A549 (cell line): ENCODE data around the gene ACP3.

ENCODE experiments used
- CBX2 ChIP-seq: fragments of 200-600 bp; sonication (generic); IDR thresholded peaks from 2 replicates; pipeline ENCODE4 v1.6.1; 2016; ENCODE audit warnings: low read depth, mild to moderate bottlenecking, borderline replicate concordance
- ELK1 ChIP-seq: fragments of 150-350 bp; IDR thresholded peaks from 2 replicates; pipeline ENCODE4 v1.6.1; 2014; ENCODE audit warnings: low read depth, mild to moderate bottlenecking, low read length
- KDM5A ChIP-seq: fragments of 200-600 bp; sonication (generic); IDR thresholded peaks from 2 replicates; pipeline ENCODE4 v1.6.1; 2016; ENCODE audit warnings: antibody characterized with exemption, mild to moderate bottlenecking
- NFE2L2 ChIP-seq: fragments of 150-350 bp; conservative IDR thresholded peaks from 2 replicates; pipeline ENCODE4 v1.6.1; 2014; ENCODE audit warnings: low read length
- NPAS2 ChIP-seq: fragments of 250-450 bp; sonication (Bioruptor Pico); IDR thresholded peaks from 2 replicates; pipeline ENCODE4 v1.8.0; 2022; ENCODE audit warnings: mild to moderate bottlenecking, moderate library complexity, borderline replicate concordance
- NR3C1 ChIP-seq: fragments of >200 bp; sonication (Bioruptor Twin); formaldehyde crosslinking; IDR thresholded peaks from 3 replicates; pipeline ENCODE4 v1.6.1; 2017
- PBX3 ChIP-seq: IDR thresholded peaks from 2 replicates; pipeline ENCODE4 v1.6.1; 2012
- POLR2A ChIP-seq: IDR thresholded peaks from 2 replicates; pipeline ENCODE4 v1.6.1; 2012; ENCODE audit warnings: mild to moderate bottlenecking, low read length
- USF2 ChIP-seq: fragments of 450-650 bp; IDR thresholded peaks from 2 replicates; pipeline ENCODE4 v1.6.1; 2014; ENCODE audit warnings: antibody characterized with exemption
- TF ChIP-seq, protein P1 (sequence below): fragments of >200 bp; sonication (Bioruptor Twin); formaldehyde crosslinking; IDR thresholded peaks from 3 replicates; pipeline ENCODE4 v1.5.1; 2016
- TF ChIP-seq, protein P2 (sequence below): fragments of 200-600 bp; sonication (generic); IDR thresholded peaks from 2 replicates; pipeline ENCODE4 v1.6.1; 2016; ENCODE audit warnings: antibody characterized with exemption, mild to moderate bottlenecking, moderate library complexity
- TF ChIP-seq, protein P3 (sequence below): fragments of 250-450 bp; sonication (Bioruptor Pico); IDR thresholded peaks from 2 replicates; pipeline ENCODE4 v1.5.0; 2021; ENCODE audit warnings: mild to moderate bottlenecking, moderate library complexity, borderline replicate concordance

GRCh38 chr3:132344666-132345280, 27.6 kb downstream of the ACP3 start:
- TF ChIP-seq, protein P1, sequence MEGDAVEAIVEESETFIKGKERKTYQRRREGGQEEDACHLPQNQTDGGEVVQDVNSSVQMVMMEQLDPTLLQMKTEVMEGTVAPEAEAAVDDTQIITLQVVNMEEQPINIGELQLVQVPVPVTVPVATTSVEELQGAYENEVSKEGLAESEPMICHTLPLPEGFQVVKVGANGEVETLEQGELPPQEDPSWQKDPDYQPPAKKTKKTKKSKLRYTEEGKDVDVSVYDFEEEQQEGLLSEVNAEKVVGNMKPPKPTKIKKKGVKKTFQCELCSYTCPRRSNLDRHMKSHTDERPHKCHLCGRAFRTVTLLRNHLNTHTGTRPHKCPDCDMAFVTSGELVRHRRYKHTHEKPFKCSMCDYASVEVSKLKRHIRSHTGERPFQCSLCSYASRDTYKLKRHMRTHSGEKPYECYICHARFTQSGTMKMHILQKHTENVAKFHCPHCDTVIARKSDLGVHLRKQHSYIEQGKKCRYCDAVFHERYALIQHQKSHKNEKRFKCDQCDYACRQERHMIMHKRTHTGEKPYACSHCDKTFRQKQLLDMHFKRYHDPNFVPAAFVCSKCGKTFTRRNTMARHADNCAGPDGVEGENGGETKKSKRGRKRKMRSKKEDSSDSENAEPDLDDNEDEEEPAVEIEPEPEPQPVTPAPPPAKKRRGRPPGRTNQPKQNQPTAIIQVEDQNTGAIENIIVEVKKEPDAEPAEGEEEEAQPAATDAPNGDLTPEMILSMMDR, result no peak
- TF ChIP-seq ELK1 (no peak), PBX3 (no peak), CBX2 (no peak), NR3C1 (no peak), POLR2A (no peak), NFE2L2 (no peak), KDM5A (no peak), USF2 (no peak), NPAS2 (CRISPR knock-in tag) (no peak)
- TF ChIP-seq, protein P2, sequence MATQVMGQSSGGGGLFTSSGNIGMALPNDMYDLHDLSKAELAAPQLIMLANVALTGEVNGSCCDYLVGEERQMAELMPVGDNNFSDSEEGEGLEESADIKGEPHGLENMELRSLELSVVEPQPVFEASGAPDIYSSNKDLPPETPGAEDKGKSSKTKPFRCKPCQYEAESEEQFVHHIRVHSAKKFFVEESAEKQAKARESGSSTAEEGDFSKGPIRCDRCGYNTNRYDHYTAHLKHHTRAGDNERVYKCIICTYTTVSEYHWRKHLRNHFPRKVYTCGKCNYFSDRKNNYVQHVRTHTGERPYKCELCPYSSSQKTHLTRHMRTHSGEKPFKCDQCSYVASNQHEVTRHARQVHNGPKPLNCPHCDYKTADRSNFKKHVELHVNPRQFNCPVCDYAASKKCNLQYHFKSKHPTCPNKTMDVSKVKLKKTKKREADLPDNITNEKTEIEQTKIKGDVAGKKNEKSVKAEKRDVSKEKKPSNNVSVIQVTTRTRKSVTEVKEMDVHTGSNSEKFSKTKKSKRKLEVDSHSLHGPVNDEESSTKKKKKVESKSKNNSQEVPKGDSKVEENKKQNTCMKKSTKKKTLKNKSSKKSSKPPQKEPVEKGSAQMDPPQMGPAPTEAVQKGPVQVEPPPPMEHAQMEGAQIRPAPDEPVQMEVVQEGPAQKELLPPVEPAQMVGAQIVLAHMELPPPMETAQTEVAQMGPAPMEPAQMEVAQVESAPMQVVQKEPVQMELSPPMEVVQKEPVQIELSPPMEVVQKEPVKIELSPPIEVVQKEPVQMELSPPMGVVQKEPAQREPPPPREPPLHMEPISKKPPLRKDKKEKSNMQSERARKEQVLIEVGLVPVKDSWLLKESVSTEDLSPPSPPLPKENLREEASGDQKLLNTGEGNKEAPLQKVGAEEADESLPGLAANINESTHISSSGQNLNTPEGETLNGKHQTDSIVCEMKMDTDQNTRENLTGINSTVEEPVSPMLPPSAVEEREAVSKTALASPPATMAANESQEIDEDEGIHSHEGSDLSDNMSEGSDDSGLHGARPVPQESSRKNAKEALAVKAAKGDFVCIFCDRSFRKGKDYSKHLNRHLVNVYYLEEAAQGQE, result no peak
- TF ChIP-seq, protein P3, sequence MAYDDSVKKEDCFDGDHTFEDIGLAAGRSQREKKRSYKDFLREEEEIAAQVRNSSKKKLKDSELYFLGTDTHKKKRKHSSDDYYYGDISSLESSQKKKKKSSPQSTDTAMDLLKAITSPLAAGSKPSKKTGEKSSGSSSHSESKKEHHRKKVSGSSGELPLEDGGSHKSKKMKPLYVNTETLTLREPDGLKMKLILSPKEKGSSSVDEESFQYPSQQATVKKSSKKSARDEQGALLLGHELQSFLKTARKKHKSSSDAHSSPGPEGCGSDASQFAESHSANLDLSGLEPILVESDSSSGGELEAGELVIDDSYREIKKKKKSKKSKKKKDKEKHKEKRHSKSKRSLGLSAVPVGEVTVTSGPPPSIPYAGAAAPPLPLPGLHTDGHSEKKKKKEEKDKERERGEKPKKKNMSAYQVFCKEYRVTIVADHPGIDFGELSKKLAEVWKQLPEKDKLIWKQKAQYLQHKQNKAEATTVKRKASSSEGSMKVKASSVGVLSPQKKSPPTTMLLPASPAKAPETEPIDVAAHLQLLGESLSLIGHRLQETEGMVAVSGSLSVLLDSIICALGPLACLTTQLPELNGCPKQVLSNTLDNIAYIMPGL (CRISPR knock-in tag), result no peak
